A549 treated with Mapracorat at 1 μM for 4 hours (cell line): ENCODE measurements around the gene GALNT1. TPM values are rescaled to one million over a fixed set of nuclear protein-coding genes. Genes with fewer than 3 reads are reported as not detected.

Experiments used
- total RNA-seq: library from RNA; stranded (reverse); fragments of 200-300 nt; extraction: Qiagen RNA extraction; gene quantifications from 5 replicates; pipeline ENCODE4 v1.2.3, GENCODE V29; 2022

Gene GALNT1
- total RNA-seq, result 55.7 to 77.2 TPM (median 74.1 TPM) in 5 replicates

GRCh38 chr18:35581546-35581897, at the start of gene GALNT1:
GALNT1 (plus strand) TSS chr18:35581740; CDS start chr18:35654663, 72,923 bp downstream.

Other genes starting within 250 kb of the GALNT1 start
- gene ZNF24, start 237.3 kb upstream of the GALNT1 start, total RNA-seq, result 10.0 to 14.0 TPM (median 11.3 TPM) in 5 replicates
- gene ZNF396, start 204.4 kb upstream of the GALNT1 start, total RNA-seq, result 0.56 to 1.4 TPM (median 0.82 TPM) in 5 replicates
- 23.7 to 26.3 TPM (median 25.2 TPM) in 5 replicates for gene INO80C, start 83.8 kb upstream of the GALNT1 start, total RNA-seq